ENCODE data around the gene FCN2. TPM values are rescaled to one million over a fixed set of nuclear protein-coding genes. Genes with fewer than 3 reads are reported as not detected.

The FCN2 gene
- total RNA-seq, 1 donor from 2014 or later, result not detected

DNA sequence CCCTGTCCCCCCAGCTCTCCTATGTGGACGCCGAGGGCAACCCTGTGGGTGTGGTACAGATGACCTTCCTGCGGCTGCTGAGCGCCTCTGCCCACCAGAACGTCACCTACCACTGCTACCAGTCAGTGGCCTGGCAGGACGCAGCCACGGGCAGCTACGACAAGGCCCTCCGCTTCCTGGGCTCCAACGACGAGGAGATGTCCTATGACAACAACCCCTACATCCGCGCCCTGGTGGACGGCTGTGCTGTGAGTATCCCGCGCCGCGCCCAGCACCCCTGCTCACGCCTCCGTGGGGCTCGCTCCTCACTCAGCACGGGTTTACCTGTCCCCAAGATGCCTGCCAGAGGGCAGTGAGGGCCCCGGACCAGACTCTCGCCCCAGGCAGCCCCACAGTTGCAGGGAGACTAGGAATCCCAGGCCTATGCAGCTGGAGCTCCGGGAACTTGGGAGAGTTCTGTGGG lies 45.6 kb upstream of the FCN2 start:
- peaks cover 1% of the 10 kb centered on the region for H3K36me3 ChIP-seq (ENCODE audit: control insufficient read depth, insufficient read depth, low read length)
- TF ChIP-seq, protein P1, sequence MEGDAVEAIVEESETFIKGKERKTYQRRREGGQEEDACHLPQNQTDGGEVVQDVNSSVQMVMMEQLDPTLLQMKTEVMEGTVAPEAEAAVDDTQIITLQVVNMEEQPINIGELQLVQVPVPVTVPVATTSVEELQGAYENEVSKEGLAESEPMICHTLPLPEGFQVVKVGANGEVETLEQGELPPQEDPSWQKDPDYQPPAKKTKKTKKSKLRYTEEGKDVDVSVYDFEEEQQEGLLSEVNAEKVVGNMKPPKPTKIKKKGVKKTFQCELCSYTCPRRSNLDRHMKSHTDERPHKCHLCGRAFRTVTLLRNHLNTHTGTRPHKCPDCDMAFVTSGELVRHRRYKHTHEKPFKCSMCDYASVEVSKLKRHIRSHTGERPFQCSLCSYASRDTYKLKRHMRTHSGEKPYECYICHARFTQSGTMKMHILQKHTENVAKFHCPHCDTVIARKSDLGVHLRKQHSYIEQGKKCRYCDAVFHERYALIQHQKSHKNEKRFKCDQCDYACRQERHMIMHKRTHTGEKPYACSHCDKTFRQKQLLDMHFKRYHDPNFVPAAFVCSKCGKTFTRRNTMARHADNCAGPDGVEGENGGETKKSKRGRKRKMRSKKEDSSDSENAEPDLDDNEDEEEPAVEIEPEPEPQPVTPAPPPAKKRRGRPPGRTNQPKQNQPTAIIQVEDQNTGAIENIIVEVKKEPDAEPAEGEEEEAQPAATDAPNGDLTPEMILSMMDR (IDR thresholded peaks at IDR 0.05; ENCODE audit: insufficient read depth, low read length, severe bottlenecking), result no peak
- H3K27me3 ChIP-seq (ENCODE audit: control insufficient read depth, insufficient read depth, low read length), result no peaks in the 10 kb centered on the region
- DNase-seq (ENCODE audit: low read depth) (no peak), FAIRE-seq (no peak)
- no peak overlapping the region for H3K4me3 ChIP-seq (ENCODE audit: low read depth, low read length)

DNA sequence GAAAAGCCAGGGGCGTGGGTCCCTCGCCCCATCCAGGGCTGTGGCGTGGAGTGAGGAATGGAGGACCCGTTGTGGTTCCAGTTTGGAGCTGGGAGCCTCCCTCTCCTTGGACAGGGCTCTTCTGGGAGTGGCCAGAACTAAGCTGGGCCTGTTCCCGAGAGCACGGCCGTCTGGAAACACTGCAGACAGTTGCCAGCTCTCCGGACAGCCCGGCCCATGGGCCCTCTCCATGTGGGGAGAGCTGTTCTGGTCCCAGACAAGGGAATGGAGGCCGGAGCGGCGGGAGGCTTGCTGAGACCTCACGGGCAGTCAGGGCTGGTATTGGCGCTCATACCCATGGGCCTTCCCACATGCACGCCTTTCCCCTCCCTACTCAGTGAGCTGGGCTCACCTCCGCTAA lies 45.2 kb upstream of the FCN2 start:
- TF ChIP-seq, protein P1 (IDR thresholded peaks at IDR 0.05; ENCODE audit: insufficient read depth, low read length, severe bottlenecking), result no peak
- no peaks in the 10 kb centered on the region for H3K36me3 ChIP-seq (ENCODE audit: control insufficient read depth, insufficient read depth, low read length)
- DNase-seq (ENCODE audit: low read depth) (no peak), FAIRE-seq (no peak)
- H3K27me3 ChIP-seq (ENCODE audit: control insufficient read depth, insufficient read depth, low read length), result no peaks in the 10 kb centered on the region
- H3K4me3 ChIP-seq (ENCODE audit: low read depth, low read length), result no peak overlapping the region

DNA sequence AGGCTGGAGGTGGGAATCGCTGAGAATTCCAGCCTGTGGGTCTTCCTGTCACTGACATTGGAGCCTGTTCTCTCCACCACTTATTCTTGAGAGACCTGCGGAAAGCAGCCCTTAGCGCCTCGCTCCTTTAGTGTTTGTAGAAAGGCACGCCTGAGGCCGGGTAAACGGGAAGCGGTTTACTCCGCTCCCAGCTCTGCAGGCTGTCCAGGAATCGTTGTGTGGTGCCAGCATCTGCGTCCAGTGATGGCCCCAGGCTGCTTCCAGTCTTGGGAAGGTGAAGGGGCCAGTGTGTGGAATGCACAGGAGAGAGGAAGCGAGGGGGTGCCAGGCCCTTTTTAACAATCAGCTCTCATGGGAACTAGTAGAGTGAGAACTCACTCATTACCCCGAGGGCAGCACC lies 44.6 kb upstream of the FCN2 start:
- FAIRE-seq, result no peak
- TF ChIP-seq, protein P1 (IDR thresholded peaks at IDR 0.05; ENCODE audit: insufficient read depth, low read length, severe bottlenecking), result no peak
- Histone ChIP-seq H3K27me3 (ENCODE audit: control insufficient read depth, insufficient read depth, low read length) (no peaks in the 10 kb centered on the region), H3K4me3 (ENCODE audit: low read depth, low read length) (no peak overlapping the region), H3K36me3 (ENCODE audit: control insufficient read depth, insufficient read depth, low read length) (no peaks in the 10 kb centered on the region)
- no peak for DNase-seq (ENCODE audit: low read depth)

DNA sequence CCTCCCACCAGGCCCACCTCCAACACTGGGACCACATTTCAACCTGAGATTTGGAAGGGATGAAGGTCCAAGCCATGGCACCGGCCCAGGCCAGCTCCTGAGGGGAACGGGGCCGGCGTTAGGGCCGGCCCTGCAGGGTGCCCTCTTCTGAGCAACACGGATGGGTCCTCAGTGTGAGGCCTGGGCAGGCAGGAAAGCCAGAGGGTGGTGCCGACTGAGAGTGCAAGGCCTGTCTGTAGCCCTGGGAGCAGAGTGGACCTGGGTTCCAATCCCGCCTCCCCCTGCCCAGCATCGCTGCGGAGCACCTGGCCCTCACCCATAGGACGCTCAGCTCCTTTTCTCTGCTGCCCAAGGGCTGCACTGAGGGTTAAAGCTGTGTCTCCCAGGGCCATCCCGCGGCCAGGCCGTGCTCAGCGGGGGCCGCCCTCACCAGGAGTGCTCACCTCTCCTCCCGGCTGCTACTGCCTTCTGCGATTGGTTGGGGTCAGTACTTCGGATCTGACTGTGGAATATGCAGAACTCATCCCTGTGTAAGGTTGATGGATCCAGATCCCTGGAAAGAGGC lies 44.1 kb upstream of the FCN2 start:
- Histone ChIP-seq H3K27me3 (ENCODE audit: control insufficient read depth, insufficient read depth, low read length) (no peaks in the 10 kb centered on the region), H3K36me3 (ENCODE audit: control insufficient read depth, insufficient read depth, low read length) (no peaks in the 10 kb centered on the region), H3K4me3 (ENCODE audit: low read depth, low read length) (no peak overlapping the region)
- TF ChIP-seq, protein P1 (IDR thresholded peaks at IDR 0.05; ENCODE audit: insufficient read depth, low read length, severe bottlenecking), result no peak
- DNase-seq (ENCODE audit: low read depth), result no peak
- FAIRE-seq, result no peak

DNA sequence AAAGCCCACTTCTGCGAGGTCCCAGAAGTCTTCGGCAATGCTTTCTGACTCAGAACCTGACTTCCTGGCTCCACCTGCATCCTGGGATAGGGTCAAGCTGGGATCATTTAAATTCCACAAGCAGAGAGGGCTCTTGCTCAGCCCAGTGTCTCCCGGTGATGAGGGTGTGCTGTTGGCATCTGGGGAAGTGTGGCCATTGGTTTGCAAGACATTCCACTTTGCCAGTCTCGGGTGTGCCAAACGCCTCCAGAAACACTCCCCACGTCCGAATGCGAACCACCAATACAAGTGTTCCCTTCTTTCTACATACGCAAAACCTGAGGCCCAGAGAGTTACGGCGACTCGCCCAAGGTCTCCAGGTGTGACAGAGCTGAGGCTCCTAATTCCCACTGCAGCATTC lies 43.1 kb upstream of the FCN2 start:
- FAIRE-seq, result no peak
- TF ChIP-seq, protein P1 (IDR thresholded peaks at IDR 0.05; ENCODE audit: insufficient read depth, low read length, severe bottlenecking), result no peak
- DNase-seq (ENCODE audit: low read depth), result no peak
- no peaks in the 10 kb centered on the region for H3K36me3 ChIP-seq (ENCODE audit: control insufficient read depth, insufficient read depth, low read length)
- H3K4me3 ChIP-seq (ENCODE audit: low read depth, low read length), result no peak overlapping the region
- no peaks in the 10 kb centered on the region for H3K27me3 ChIP-seq (ENCODE audit: control insufficient read depth, insufficient read depth, low read length)

Data from bronchial epithelial cell (primary cell).